COLO668 (cell line): ENCODE results near the gene TRIB2.

Experiments
- DNase-seq: peaks from one replicate; lab custom pipeline; 2025; ENCODE audit not compliant: unreplicated experiment; lab: John Stamatoyannopoulos, UW

The TRIB2 gene

GRCh38 chr2:12697617-12698016 is 19.1 kb upstream of the TRIB2 start:
- no peak for DNase-seq

GRCh38 chr2:12700989-12701388 is 15.7 kb upstream of the TRIB2 start:
- DNase-seq: no peak

- DNase-seq: no peak
Observed at GRCh38 chr2:12701786-12702167, 15.0 kb upstream of the TRIB2 start.

GRCh38 chr2:12702168-12703121 is 14.3 kb upstream of the TRIB2 start:
- DNase-seq: peak; percentile 24

- DNase-seq: no peak
Observed at GRCh38 chr2:12704378-12704777, 12.4 kb upstream of the TRIB2 start.

GRCh38 chr2:12705230-12705629 is 11.5 kb upstream of the TRIB2 start:
- DNase-seq: no peak

GRCh38 chr2:12705742-12706141 is 11.0 kb upstream of the TRIB2 start:
- DNase-seq: no peak

- DNase-seq: no peak
Observed at GRCh38 chr2:12708508-12709206, 8.1 kb upstream of the TRIB2 start.

GRCh38 chr2:12709207-12709522 is 7.6 kb upstream of the TRIB2 start:
- no peak for DNase-seq

GRCh38 chr2:12710301-12710700 is 6.4 kb upstream of the TRIB2 start:
- DNase-seq: no peak

- DNase-seq: no peak
Observed at GRCh38 chr2:12711339-12711738, 5.4 kb upstream of the TRIB2 start.

- DNase-seq: no peak
Observed at GRCh38 chr2:12712881-12713280, 3.9 kb upstream of the TRIB2 start.

GRCh38 chr2:12714391-12715221 is 2.1 kb upstream of the TRIB2 start:
- DNase-seq: no peak

- DNase-seq: no peak
Observed at GRCh38 chr2:12715258-12716031, 1.3 kb upstream of the TRIB2 start.

GRCh38 chr2:12716032-12716281 is 779 bp upstream of the TRIB2 start:
- DNase-seq: peak; percentile 68

- peak; percentile 68 for DNase-seq
Observed at GRCh38 chr2:12717191-12718014, 667 bp downstream of the TRIB2 start.

- DNase-seq: peak; percentile 44
Observed at GRCh38 chr2:12718015-12718671, 1.4 kb downstream of the TRIB2 start.

- DNase-seq: peak; percentile 39
Observed at GRCh38 chr2:12718711-12719399, 2.1 kb downstream of the TRIB2 start.
